GM13977 (cell line): ENCODE measurements around the gene NELL1.

Experiments used
- DNase-seq: peaks from one replicate; pipeline ENCODE4 v3.0.0; 2012; ENCODE audit warnings: low spot score
- in situ Hi-C: fragments of 300-500 bp; cut with MboI; formaldehyde crosslinking; loops from one replicate; pipeline ENCODE4 v1.12.0; 2022; ENCODE audit warnings: low sequenced_read_pairs, low pct_unique_long_range_greater_than_20kb, mixed read lengths, inconsistent platforms; ENCODE audit not compliant: unreplicated experiment
- TF ChIP-seq, protein P1 (sequence below): IDR thresholded peaks from 2 replicates; pipeline ENCODE4 v1.5.1; 2012; ENCODE audit warnings: mild to moderate bottlenecking, control low read depth; ENCODE audit not compliant: insufficient read depth; ENCODE audit errors: extremely low read depth, missing control alignments

NELL1 gene

DNA sequence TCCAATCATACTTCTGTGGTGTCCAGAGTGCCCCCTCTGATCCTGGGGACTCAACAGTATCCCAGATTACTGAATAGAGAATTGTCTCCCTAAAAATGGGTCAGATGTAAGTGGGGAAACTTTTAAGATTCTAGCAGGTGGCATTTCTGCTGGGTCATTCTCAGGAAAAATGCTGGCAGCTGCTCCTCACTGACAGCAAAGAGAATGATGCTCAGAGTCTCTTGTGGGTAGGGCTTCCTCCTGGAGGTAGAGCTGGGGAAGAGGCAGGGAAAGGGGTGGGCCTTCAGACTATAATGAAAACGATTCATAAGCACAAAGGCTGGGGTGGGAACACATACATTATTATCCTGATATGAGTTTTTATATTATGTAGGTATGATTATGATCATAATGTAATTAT is 647.2 kb downstream of the NELL1 start:
- no peak for DNase-seq
- TF ChIP-seq, protein P1, sequence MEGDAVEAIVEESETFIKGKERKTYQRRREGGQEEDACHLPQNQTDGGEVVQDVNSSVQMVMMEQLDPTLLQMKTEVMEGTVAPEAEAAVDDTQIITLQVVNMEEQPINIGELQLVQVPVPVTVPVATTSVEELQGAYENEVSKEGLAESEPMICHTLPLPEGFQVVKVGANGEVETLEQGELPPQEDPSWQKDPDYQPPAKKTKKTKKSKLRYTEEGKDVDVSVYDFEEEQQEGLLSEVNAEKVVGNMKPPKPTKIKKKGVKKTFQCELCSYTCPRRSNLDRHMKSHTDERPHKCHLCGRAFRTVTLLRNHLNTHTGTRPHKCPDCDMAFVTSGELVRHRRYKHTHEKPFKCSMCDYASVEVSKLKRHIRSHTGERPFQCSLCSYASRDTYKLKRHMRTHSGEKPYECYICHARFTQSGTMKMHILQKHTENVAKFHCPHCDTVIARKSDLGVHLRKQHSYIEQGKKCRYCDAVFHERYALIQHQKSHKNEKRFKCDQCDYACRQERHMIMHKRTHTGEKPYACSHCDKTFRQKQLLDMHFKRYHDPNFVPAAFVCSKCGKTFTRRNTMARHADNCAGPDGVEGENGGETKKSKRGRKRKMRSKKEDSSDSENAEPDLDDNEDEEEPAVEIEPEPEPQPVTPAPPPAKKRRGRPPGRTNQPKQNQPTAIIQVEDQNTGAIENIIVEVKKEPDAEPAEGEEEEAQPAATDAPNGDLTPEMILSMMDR: no peak
- in situ Hi-C loops: no loop called here

DNA sequence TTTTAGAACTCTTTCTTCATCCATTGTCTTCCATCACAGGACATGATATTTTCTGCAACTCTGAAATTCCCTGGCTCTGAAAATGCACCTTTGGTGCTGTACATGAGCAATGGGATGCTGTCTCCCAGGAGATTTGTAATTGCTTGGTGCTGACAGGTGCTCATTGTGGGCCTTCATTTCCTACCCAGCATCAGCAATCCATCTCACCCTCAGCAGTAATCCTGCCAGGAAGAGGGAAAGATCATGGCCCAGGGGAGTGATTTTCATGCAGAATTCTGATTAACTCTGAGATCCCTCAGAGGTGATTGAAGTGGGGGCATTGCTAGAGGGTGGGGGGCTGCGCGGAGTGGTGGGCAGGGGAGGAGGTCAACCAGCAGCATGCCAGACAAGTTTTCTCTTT is 651.7 kb downstream of the NELL1 start:
- in situ Hi-C loops: no loop called here
- TF ChIP-seq, protein P1: no peak
- DNase-seq: no peak

DNA sequence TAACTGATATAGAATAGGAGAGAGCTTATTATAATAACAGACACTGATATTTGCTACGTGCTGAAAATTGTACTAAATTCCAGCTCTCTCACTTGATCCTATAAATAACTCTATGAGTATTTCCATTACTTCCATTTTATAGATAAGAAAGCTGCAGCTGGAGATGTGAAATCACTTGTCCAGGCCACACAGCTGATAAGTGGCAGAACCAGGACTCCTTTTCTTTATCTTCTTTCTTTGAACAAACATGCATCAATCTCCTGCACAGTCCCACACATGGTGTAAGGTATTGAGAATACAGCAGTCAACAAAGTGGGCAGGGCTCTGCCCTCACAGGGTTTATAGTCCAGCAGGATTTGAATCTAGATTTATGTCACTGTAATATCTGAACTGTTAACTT is 652.1 kb downstream of the NELL1 start:
- no peak for DNase-seq
- TF ChIP-seq, protein P1: no peak
- in situ Hi-C loops: no loop called here

DNA sequence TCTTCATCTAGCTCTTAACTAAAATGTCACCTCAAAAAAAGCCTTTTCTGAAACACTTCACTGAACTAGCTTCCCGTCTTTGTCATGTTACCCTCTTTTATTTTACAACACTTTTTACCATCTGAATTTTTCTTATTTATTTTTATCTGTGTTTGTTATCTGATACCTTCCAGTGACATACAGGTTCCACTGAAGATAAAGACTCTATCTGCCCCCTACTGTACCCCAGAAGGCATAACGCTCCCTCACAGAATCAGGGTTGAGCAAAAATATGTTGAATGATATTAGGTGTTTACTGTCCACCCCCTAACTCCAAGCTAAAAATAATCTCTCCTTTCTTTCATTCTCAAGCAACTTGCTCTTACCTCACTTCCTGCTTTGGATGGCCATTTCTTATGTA is 654.2 kb downstream of the NELL1 start:
- in situ Hi-C loops: no loop called here
- no peak for DNase-seq
- TF ChIP-seq, protein P1: peak; percentile 13

DNA sequence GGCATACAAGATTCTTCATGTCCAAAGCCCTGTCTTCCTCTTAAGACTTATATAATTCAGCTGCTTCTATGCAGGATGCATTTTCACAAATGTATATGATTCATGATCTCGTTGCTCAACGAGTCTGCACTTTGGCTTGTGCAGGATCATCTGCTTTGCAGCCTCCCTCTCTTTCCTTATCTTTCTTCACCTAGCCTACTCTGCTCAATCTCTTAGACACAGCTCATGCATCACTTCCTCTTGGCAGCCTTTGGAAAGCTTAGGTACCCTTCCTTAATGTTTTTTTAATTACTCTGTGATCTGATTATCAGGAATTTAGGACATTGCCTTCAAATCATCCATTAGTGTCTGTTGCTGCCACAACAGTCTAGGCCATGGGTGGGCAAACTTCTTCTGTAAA is 673.8 kb downstream of the NELL1 start:
- no peak for DNase-seq
- TF ChIP-seq, protein P1: no peak
- in situ Hi-C loops: no loop called here

DNA sequence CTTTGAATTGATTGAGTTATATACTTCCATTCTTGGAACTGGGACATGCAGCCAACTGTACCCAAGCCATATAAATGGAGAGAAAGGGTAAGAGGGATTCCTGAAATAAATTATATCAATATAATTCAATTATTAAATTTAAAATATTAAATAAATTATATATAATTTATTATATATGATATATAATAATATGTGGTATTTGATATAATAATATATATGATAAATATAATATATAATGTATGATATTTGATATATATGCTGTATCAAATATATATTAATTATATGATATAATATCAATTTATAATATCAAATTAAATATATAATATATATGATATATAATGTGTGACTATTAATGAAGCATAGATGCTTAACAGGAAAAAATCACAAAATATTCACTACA is 677.0 kb downstream of the NELL1 start:
- in situ Hi-C loops: no loop called here
- DNase-seq: no peak
- TF ChIP-seq, protein P1: no peak

DNA sequence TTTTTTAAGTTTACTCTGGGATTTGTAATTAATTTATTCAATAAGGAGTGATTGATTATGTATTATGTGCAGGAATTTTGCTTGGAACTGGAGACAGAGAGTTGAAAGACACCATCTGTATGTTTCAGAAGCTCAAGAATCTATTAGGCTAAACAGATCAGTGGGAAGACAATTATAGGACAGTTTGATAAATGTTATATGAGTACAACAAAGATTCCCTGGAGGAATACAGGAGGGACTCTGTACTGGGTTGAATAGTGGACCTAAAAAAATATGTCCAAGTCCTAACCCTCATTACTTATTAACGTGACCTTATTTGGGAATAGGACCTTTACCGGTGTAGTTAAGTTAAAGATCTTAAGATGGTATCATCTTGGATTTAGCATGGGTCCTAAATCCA is 681.2 kb downstream of the NELL1 start:
- TF ChIP-seq, protein P1: no peak
- no peak for DNase-seq
- in situ Hi-C loops: no loop called here
